ENCODE measurements around the gene INSM2. TPM values are rescaled to one million over a fixed set of nuclear protein-coding genes. Genes with fewer than 3 reads are reported as not detected.

Gene INSM2
- total and polyA plus RNA-seq, 10 of the 15 experiments (the other 5 are each of a cell fraction or from before 2014, with no cell fraction given) = 0.06 TPM; not detected in 9

DNA sequence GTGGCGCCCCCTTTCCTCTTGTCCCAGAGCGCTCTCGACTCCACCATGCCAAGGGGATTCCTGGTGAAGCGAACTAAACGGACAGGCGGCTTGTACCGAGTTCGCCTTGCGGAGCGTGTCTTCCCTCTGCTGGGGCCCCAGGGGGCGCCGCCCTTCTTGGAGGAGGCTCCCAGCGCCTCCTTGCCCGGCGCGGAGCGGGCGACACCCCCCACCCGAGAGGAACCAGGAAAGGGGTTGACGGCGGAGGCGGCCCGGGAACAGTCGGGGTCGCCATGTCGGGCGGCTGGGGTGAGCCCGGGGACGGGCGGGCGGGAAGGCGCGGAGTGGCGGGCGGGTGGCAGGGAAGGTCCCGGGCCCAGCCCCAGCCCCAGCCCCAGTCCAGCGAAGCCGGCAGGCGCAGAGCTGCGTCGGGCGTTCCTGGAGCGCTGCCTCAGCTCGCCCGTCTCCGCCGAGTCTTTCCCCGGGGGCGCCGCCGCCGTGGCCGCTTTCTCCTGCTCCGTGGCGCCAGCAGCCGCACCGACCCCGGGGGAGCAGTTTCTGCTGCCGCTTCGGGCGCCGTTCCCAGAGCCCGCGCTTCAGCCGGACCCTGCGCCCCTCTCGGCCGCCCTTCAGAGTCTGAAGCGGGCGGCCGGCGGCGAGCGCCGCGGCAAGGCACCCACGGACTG is 376 bp downstream of the INSM2 start:
- no peaks in the 10 kb centered on the region; the same call in 2 of the 3 replicates for H3K9me3 ChIP-seq (replicated peaks; ENCODE audit: control insufficient read depth, insufficient read depth, low read length)
- TF ChIP-seq TARDBP (IDR thresholded peaks at IDR 0.05; ENCODE audit: borderline replicate concordance) = no peak
- TF ChIP-seq ZNF274 (IDR thresholded peaks at IDR 0.05; ENCODE audit: insufficient read depth, insufficient read length) = no peak
- TF ChIP-seq, protein P1, sequence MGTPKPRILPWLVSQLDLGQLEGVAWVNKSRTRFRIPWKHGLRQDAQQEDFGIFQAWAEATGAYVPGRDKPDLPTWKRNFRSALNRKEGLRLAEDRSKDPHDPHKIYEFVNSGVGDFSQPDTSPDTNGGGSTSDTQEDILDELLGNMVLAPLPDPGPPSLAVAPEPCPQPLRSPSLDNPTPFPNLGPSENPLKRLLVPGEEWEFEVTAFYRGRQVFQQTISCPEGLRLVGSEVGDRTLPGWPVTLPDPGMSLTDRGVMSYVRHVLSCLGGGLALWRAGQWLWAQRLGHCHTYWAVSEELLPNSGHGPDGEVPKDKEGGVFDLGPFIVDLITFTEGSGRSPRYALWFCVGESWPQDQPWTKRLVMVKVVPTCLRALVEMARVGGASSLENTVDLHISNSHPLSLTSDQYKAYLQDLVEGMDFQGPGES (IDR thresholded peaks at IDR 0.05) = no peak
- TF ChIP-seq NR2C2 (IDR thresholded peaks at IDR 0.05; ENCODE audit: borderline replicate concordance, control insufficient read depth, insufficient read length, low read depth) = no peak
- TF ChIP-seq, protein P2, sequence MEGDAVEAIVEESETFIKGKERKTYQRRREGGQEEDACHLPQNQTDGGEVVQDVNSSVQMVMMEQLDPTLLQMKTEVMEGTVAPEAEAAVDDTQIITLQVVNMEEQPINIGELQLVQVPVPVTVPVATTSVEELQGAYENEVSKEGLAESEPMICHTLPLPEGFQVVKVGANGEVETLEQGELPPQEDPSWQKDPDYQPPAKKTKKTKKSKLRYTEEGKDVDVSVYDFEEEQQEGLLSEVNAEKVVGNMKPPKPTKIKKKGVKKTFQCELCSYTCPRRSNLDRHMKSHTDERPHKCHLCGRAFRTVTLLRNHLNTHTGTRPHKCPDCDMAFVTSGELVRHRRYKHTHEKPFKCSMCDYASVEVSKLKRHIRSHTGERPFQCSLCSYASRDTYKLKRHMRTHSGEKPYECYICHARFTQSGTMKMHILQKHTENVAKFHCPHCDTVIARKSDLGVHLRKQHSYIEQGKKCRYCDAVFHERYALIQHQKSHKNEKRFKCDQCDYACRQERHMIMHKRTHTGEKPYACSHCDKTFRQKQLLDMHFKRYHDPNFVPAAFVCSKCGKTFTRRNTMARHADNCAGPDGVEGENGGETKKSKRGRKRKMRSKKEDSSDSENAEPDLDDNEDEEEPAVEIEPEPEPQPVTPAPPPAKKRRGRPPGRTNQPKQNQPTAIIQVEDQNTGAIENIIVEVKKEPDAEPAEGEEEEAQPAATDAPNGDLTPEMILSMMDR (IDR thresholded peaks at IDR 0.05 in 2 of 3, conservative IDR thresholded peaks at IDR 0.05 in 1 of 3; ENCODE audit: control insufficient read depth in 2 of 3, extremely low read depth in 1 of 3, insufficient read depth in 1 of 3, low read depth in 3 of 3, low read length in 3 of 3) = peak in 2 of 3 experiments; percentile 6 to 18; a peak in 1 of 6 replicates
- H3K9ac ChIP-seq (ENCODE audit: control insufficient read depth, insufficient read depth, low read length) = no peak overlapping the region
- ChIA-PET RAD21 (ENCODE audit: unreplicated experiment) (no interaction called here), SMC1A (ENCODE audit: uncharacterized antibody, unreplicated experiment) (interaction anchor here (0.6 kb wide), 1 partner anchor 494 kb away, joined by 3 read pairs; no protein-coding TSS in a partner anchor), POLR2A (interaction anchor here (0.7 kb wide), 1 partner anchor 22 kb away, joined by 4 read pairs; no protein-coding TSS in a partner anchor), CTCF (interaction anchor here (0.6 to 1.2 kb wide), 2 partner anchors 19 to 26 kb away, joined by 3 read pairs; no protein-coding TSS in a partner anchor)
- no TSS peak for BruUV-seq (replicated peaks)
- H3K4me2 ChIP-seq (ENCODE audit: control insufficient read depth, insufficient read depth) = peak overlapping the region; percentile 98
- no peak for FAIRE-seq
- no peak overlapping the region for H3K27ac ChIP-seq (ENCODE audit: control insufficient read depth, insufficient read depth)
- H2AFZ ChIP-seq (ENCODE audit: control insufficient read depth, low read depth, low read length) = peak overlapping the region; percentile 34
- peak overlapping the region; percentile 70 for H3K4me3 ChIP-seq
- peaks cover 8% of the 10 kb centered on the region for H3K4me1 ChIP-seq (ENCODE audit: control insufficient read depth, insufficient read depth, low read length)
- no peaks in the 10 kb centered on the region for H3K36me3 ChIP-seq (ENCODE audit: control insufficient read depth in 2 of 2, insufficient read depth in 2 of 2, low read length in 1 of 2)
- no peaks in the 10 kb centered on the region for H4K20me1 ChIP-seq (ENCODE audit: control insufficient read depth, insufficient read depth)
- no peaks in the 10 kb centered on the region for H3K79me2 ChIP-seq (ENCODE audit: control insufficient read depth, insufficient read depth, low read length)
- WGBS (ENCODE audit: insufficient coverage, insufficient replicate concordance, low lambda C conversion rate, missing lambda C conversion rate) = 6% methylated on average over 58 of the region's 77 CpGs
- H3K27me3 ChIP-seq (replicated peaks in 1 of 2; ENCODE audit: control insufficient read depth in 2 of 2, insufficient read depth in 2 of 2, low read length in 1 of 2) = peaks cover 6 to 16% of the 10 kb centered on the region in 2 experiments
- no peak for DNase-seq (ENCODE audit: low read depth, low spot score)
- intact Hi-C loops (cut with micrococcal nuclease; ENCODE audit: unreplicated experiment) = loop anchor here (10.0 kb wide), 1 partner anchor 150 kb away; no protein-coding TSS in a partner anchor
- in situ Hi-C loops (cut with MboI) = no loop called here
- peak; percentile 63 for ATAC-seq

All from GM12878 (cell line).